K562 (cell line): ENCODE measurements around the gene MECR. TPM values are rescaled to one million over a fixed set of nuclear protein-coding genes. Genes with fewer than 3 reads are reported as not detected.

Source experiments
- ERF ChIP-seq: fragments of 450-650 bp; formaldehyde crosslinking; IDR thresholded peaks from 2 replicates; pipeline ENCODE4 v1.4.0; 2020; ENCODE audit warnings: mild to moderate bottlenecking, mixed read lengths
- ETV5 ChIP-seq: sonication (generic); formaldehyde crosslinking; IDR thresholded peaks from 2 replicates; pipeline ENCODE4 v1.4.0; 2020; ENCODE audit warnings: low read depth, mild to moderate bottlenecking, missing genetic modification reagents
- GABPA ChIP-seq: fragments of 200-800 bp; sonication (Bioruptor generic); conservative IDR thresholded peaks from 2 replicates; pipeline ENCODE4 v1.6.1; 2016; ENCODE audit warnings: low read depth, missing genetic modification characterization, missing compliant biosample characterization
- PHF20 ChIP-seq: fragments of 450-650 bp; IDR thresholded peaks from 2 replicates; pipeline ENCODE4 v1.6.1; 2018; ENCODE audit not compliant: partially characterized antibody
- XRCC5 ChIP-seq: fragments of 200-400 bp; formaldehyde crosslinking; IDR thresholded peaks from 2 replicates; pipeline ENCODE4 v1.6.1; 2017; ENCODE audit warnings: low read depth, mild to moderate bottlenecking, low read length
- ZNF57 ChIP-seq: fragments of 450-650 bp; formaldehyde crosslinking; IDR thresholded peaks from 2 replicates; pipeline ENCODE4 v1.4.0; 2020; ENCODE audit warnings: mild to moderate bottlenecking, moderate library complexity
- ZNF76 ChIP-seq: fragments of 250-450 bp; sonication (Bioruptor Pico); IDR thresholded peaks from 2 replicates; pipeline ENCODE4 v1.4.0; 2020; ENCODE audit warnings: mild to moderate bottlenecking, moderate library complexity, borderline replicate concordance
- polyA plus RNA-seq, 8 experiments: library from polyadenylated mRNA; depleted of rRNA in 4 of 8; stranded (reverse) in 5 of 8; unstranded in 3 of 8; fragments of >200 nt; fragmentation: Nextera tagmentation in 2 of 8; fragmentation: Illumina TruSeq in 1 of 8; extraction: Ambion mirVana in 2 of 8; extraction: Trizol in 1 of 8; gene quantifications; 2 replicates each; pipeline versions ENCODE4 v1.2.1 to v1.2.3, GENCODE V29; 2011 to 2014; ENCODE audit warnings: inconsistent platforms in 1 of 8, missing spikeins in 1 of 8
- total RNA-seq, 7 experiments: library from RNA; depleted of rRNA in 6 of 7; stranded (reverse); fragments of >200 nt in 6 of 7; fragmentation: Illumina TruSeq in 2 of 7; extraction: Trizol in 2 of 7; gene quantifications; 2 replicates each; pipeline versions ENCODE4 v1.2.1 to v1.2.3, GENCODE V29; 2011 to 2021; ENCODE audit warnings: low replicate concordance in 1 of 7
- TF ChIP-seq, protein P1 (sequence below): fragments of 150-350 bp; IDR thresholded peaks from 2 replicates; pipeline ENCODE4 v1.6.1; 2014; ENCODE audit warnings: low read depth, mild to moderate bottlenecking, low read length, borderline replicate concordance
- TF ChIP-seq, protein P2 (sequence below): sonication (generic); formaldehyde crosslinking; IDR thresholded peaks from 2 replicates; pipeline ENCODE4 v1.8.0; 2022; ENCODE audit warnings: mild to moderate bottlenecking, missing genetic modification reagents
- TF ChIP-seq, protein P3 (sequence below), 2 experiments: fragments of 450-650 bp in 1 of 2; sonication (generic) in 1 of 2; formaldehyde crosslinking in 1 of 2; IDR thresholded peaks in 1 of 2; conservative IDR thresholded peaks in 1 of 2; 2 replicates each; pipeline versions ENCODE4 v1.6.1 to v1.8.1; 2016 to 2023; ENCODE audit warnings: mild to moderate bottlenecking in 2 of 2, moderate library complexity in 2 of 2, inconsistent platforms in 1 of 2, missing genetic modification reagents in 1 of 2
- TF ChIP-seq, protein P4 (sequence below), 3 experiments: IDR thresholded peaks in 2 of 3; conservative IDR thresholded peaks in 1 of 3; 2 replicates each; pipeline ENCODE4 v1.5.1; 2011 to 2012; ENCODE audit warnings: low read length in 3 of 3, mild to moderate bottlenecking in 3 of 3, control low read depth in 2 of 3, improper control_type of control experiment in 1 of 3, inconsistent platforms in 1 of 3, low read depth in 1 of 3, mixed read lengths in 1 of 3, moderate library complexity in 1 of 3; ENCODE audit not compliant: insufficient read depth in 2 of 3
- TF ChIP-seq, protein P5 (sequence below): sonication (generic); formaldehyde crosslinking; IDR thresholded peaks from 2 replicates; pipeline ENCODE4 v1.8.0; 2022; ENCODE audit warnings: mild to moderate bottlenecking, low read depth, missing genetic modification reagents

Gene MECR
- total and polyA plus RNA-seq, 9 of the 15 experiments (the other 6 are each of a cell fraction or from before 2014, with no cell fraction given) = 10.4 to 58.6 (median 42.9) TPM

DNA sequence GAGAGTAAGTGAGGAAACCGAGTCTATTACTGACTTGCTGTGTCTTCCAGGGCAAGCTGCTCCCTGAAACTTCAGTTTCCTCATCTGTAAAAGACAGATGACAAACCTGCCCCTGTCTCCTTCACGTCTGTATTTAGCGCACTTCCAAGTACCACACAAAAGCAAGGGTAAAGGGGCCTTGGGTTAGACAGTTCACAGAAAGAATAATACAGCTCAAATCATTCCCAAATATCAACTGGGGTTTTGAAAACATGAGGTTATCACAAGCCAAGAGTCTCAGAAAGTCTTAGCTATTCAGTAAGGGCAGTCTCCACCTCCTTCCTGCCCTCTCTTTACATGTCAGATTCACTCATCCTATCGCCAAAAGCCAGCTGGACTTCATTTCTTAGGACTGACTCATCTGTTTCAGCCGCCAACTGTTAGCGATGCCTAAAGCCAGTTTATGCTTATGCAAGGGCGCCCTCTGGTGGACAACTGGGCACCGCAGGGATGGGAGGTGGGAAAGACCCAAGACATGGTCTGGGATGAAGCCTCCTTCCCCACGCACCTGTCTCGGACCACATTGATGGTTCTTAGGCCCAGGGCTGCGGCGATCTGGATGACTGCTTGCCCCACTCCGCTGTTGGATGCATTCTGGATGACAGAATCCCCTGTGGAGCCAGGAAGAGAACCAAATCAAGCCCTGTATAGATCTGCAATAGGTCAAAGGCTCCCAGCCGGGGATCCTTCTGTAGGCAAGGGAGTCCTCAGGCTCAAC, 28.0 kb downstream of the MECR start (continued):
- TF ChIP-seq, protein P1, sequence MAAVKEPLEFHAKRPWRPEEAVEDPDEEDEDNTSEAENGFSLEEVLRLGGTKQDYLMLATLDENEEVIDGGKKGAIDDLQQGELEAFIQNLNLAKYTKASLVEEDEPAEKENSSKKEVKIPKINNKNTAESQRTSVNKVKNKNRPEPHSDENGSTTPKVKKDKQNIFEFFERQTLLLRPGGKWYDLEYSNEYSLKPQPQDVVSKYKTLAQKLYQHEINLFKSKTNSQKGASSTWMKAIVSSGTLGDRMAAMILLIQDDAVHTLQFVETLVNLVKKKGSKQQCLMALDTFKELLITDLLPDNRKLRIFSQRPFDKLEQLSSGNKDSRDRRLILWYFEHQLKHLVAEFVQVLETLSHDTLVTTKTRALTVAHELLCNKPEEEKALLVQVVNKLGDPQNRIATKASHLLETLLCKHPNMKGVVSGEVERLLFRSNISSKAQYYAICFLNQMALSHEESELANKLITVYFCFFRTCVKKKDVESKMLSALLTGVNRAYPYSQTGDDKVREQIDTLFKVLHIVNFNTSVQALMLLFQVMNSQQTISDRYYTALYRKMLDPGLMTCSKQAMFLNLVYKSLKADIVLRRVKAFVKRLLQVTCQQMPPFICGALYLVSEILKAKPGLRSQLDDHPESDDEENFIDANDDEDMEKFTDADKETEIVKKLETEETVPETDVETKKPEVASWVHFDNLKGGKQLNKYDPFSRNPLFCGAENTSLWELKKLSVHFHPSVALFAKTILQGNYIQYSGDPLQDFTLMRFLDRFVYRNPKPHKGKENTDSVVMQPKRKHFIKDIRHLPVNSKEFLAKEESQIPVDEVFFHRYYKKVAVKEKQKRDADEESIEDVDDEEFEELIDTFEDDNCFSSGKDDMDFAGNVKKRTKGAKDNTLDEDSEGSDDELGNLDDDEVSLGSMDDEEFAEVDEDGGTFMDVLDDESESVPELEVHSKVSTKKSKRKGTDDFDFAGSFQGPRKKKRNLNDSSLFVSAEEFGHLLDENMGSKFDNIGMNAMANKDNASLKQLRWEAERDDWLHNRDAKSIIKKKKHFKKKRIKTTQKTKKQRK = no peak
- TF ChIP-seq XRCC5 (peak; percentile 96), ZNF57 (no peak), ERF (CRISPR knock-in tag) (no peak), GABPA (tag) (no peak), ETV5 (0 out of 2 replicates have a peak, but pooled peaks have one; percentile 61), PHF20 (no peak), ZNF76 (CRISPR knock-in tag) (no peak; the same call in 1 of the 2 replicates)
- TF ChIP-seq, protein P2, sequence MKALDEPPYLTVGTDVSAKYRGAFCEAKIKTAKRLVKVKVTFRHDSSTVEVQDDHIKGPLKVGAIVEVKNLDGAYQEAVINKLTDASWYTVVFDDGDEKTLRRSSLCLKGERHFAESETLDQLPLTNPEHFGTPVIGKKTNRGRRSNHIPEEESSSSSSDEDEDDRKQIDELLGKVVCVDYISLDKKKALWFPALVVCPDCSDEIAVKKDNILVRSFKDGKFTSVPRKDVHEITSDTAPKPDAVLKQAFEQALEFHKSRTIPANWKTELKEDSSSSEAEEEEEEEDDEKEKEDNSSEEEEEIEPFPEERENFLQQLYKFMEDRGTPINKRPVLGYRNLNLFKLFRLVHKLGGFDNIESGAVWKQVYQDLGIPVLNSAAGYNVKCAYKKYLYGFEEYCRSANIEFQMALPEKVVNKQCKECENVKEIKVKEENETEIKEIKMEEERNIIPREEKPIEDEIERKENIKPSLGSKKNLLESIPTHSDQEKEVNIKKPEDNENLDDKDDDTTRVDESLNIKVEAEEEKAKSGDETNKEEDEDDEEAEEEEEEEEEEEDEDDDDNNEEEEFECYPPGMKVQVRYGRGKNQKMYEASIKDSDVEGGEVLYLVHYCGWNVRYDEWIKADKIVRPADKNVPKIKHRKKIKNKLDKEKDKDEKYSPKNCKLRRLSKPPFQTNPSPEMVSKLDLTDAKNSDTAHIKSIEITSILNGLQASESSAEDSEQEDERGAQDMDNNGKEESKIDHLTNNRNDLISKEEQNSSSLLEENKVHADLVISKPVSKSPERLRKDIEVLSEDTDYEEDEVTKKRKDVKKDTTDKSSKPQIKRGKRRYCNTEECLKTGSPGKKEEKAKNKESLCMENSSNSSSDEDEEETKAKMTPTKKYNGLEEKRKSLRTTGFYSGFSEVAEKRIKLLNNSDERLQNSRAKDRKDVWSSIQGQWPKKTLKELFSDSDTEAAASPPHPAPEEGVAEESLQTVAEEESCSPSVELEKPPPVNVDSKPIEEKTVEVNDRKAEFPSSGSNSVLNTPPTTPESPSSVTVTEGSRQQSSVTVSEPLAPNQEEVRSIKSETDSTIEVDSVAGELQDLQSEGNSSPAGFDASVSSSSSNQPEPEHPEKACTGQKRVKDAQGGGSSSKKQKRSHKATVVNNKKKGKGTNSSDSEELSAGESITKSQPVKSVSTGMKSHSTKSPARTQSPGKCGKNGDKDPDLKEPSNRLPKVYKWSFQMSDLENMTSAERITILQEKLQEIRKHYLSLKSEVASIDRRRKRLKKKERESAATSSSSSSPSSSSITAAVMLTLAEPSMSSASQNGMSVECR = peak; percentile 91; the same call in 1 of the 2 replicates
- TF ChIP-seq, protein P3, sequence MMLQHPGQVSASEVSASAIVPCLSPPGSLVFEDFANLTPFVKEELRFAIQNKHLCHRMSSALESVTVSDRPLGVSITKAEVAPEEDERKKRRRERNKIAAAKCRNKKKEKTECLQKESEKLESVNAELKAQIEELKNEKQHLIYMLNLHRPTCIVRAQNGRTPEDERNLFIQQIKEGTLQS (IDR thresholded peaks at IDR 0.05) = peak; percentile 97
- TF ChIP-seq, protein P3 (CRISPR knock-in tag; conservative IDR thresholded peaks at IDR 0.05) = peak; percentile 98; the same call in 1 of the 2 replicates
- TF ChIP-seq, protein P4, sequence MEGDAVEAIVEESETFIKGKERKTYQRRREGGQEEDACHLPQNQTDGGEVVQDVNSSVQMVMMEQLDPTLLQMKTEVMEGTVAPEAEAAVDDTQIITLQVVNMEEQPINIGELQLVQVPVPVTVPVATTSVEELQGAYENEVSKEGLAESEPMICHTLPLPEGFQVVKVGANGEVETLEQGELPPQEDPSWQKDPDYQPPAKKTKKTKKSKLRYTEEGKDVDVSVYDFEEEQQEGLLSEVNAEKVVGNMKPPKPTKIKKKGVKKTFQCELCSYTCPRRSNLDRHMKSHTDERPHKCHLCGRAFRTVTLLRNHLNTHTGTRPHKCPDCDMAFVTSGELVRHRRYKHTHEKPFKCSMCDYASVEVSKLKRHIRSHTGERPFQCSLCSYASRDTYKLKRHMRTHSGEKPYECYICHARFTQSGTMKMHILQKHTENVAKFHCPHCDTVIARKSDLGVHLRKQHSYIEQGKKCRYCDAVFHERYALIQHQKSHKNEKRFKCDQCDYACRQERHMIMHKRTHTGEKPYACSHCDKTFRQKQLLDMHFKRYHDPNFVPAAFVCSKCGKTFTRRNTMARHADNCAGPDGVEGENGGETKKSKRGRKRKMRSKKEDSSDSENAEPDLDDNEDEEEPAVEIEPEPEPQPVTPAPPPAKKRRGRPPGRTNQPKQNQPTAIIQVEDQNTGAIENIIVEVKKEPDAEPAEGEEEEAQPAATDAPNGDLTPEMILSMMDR (IDR thresholded peaks at IDR 0.05 in 2 of 3, conservative IDR thresholded peaks at IDR 0.05 in 1 of 3; ENCODE audit: insufficient read depth in 2 of 3, low read depth in 1 of 3, low read length in 3 of 3) = peak; percentile 94 to 99 (median 99)
- TF ChIP-seq, protein P5, sequence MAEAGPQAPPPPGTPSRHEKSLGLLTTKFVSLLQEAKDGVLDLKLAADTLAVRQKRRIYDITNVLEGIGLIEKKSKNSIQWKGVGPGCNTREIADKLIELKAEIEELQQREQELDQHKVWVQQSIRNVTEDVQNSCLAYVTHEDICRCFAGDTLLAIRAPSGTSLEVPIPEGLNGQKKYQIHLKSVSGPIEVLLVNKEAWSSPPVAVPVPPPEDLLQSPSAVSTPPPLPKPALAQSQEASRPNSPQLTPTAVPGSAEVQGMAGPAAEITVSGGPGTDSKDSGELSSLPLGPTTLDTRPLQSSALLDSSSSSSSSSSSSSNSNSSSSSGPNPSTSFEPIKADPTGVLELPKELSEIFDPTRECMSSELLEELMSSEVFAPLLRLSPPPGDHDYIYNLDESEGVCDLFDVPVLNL = no peak
